ENCODE measurements around the gene RALY.
A peak's percentile ranks its signal among the peaks of the same experiment; 100 is the strongest.

The RALY gene

GRCh38 chr20:34045930-34046725 is 52.4 kb downstream of the RALY start:
- Mint-ChIP-seq H3K27me3 (no peaks in the 10 kb centered on the region), H3K9me3 (no peaks in the 10 kb centered on the region), H3K36me3 (peaks cover 1% of the 10 kb centered on the region), H3K4me3 (no peak overlapping the region), H3K27ac (no peak overlapping the region), H3K4me1 (peaks cover 91% of the 10 kb centered on the region)

- H3K4me3 Mint-ChIP-seq, result no peak overlapping the region
- no peak overlapping the region for H3K27ac Mint-ChIP-seq
These were observed 53.4 kb downstream of the RALY start for GRCh38 chr20:34047010-34047687.

GRCh38 chr20:34047917-34048316 is 54.2 kb downstream of the RALY start:
- no peaks in the 10 kb centered on the region for H3K27me3 Mint-ChIP-seq
- H3K27ac Mint-ChIP-seq, result no peak overlapping the region
- peaks cover 91% of the 10 kb centered on the region for H3K4me1 Mint-ChIP-seq
- peaks cover 1% of the 10 kb centered on the region for H3K36me3 Mint-ChIP-seq
- no peaks in the 10 kb centered on the region for H3K9me3 Mint-ChIP-seq
- H3K4me3 Mint-ChIP-seq, result no peak overlapping the region

More at GRCh38 chr20:34047010-34047687, 53.4 kb downstream of the RALY start:
- Mint-ChIP-seq H3K4me1 (peaks cover 91% of the 10 kb centered on the region), H3K36me3 (peaks cover 1% of the 10 kb centered on the region), H3K9me3 (no peaks in the 10 kb centered on the region), H3K27me3 (no peaks in the 10 kb centered on the region)

- Mint-ChIP-seq H3K36me3 (peaks cover 1% of the 10 kb centered on the region), H3K9me3 (no peaks in the 10 kb centered on the region)
These were observed 55.7 kb downstream of the RALY start for GRCh38 chr20:34049389-34049788.

GRCh38 chr20:34049897-34050695 is 56.4 kb downstream of the RALY start:
- no peak overlapping the region for H3K4me3 Mint-ChIP-seq
- no peaks in the 10 kb centered on the region for H3K9me3 Mint-ChIP-seq
- peaks cover 98% of the 10 kb centered on the region for H3K4me1 Mint-ChIP-seq
- H3K36me3 Mint-ChIP-seq, result peaks cover 1% of the 10 kb centered on the region
- no peaks in the 10 kb centered on the region for H3K27me3 Mint-ChIP-seq
- H3K27ac Mint-ChIP-seq, result peak overlapping the region; percentile 56

More at GRCh38 chr20:34049389-34049788, 55.7 kb downstream of the RALY start:
- peaks cover 94% of the 10 kb centered on the region for H3K4me1 Mint-ChIP-seq
- H3K4me3 Mint-ChIP-seq, result no peak overlapping the region
- no peaks in the 10 kb centered on the region for H3K27me3 Mint-ChIP-seq
- H3K27ac Mint-ChIP-seq, result peak overlapping the region; percentile 48

GRCh38 chr20:34052414-34052813 is 58.7 kb downstream of the RALY start:
- H3K27me3 Mint-ChIP-seq, result no peaks in the 10 kb centered on the region
- H3K27ac Mint-ChIP-seq, result peak overlapping the region; percentile 48
- peaks cover 96% of the 10 kb centered on the region for H3K4me1 Mint-ChIP-seq
- no peak overlapping the region for H3K4me3 Mint-ChIP-seq
- H3K9me3 Mint-ChIP-seq, result no peaks in the 10 kb centered on the region
- H3K36me3 Mint-ChIP-seq, result peaks cover 3% of the 10 kb centered on the region

- no peak overlapping the region for H3K4me3 Mint-ChIP-seq
- peaks cover 95% of the 10 kb centered on the region for H3K4me1 Mint-ChIP-seq
These were observed 61.6 kb downstream of the RALY start for GRCh38 chr20:34055290-34055689.

GRCh38 chr20:34058831-34059230 is 65.1 kb downstream of the RALY start:
- no peaks in the 10 kb centered on the region for H3K9me3 Mint-ChIP-seq
- peaks cover 2% of the 10 kb centered on the region for H3K36me3 Mint-ChIP-seq
- peak overlapping the region; percentile 4 for H3K27ac Mint-ChIP-seq
- no peak overlapping the region for H3K4me3 Mint-ChIP-seq
- no peaks in the 10 kb centered on the region for H3K27me3 Mint-ChIP-seq
- peaks cover 91% of the 10 kb centered on the region for H3K4me1 Mint-ChIP-seq

More at GRCh38 chr20:34055290-34055689, 61.6 kb downstream of the RALY start:
- H3K9me3 Mint-ChIP-seq, result no peaks in the 10 kb centered on the region
- H3K27me3 Mint-ChIP-seq, result no peaks in the 10 kb centered on the region
- no peak overlapping the region for H3K27ac Mint-ChIP-seq
- peaks cover 2% of the 10 kb centered on the region for H3K36me3 Mint-ChIP-seq

GRCh38 chr20:34060970-34061369 is 67.3 kb downstream of the RALY start:
- Mint-ChIP-seq H3K4me1 (peaks cover 89% of the 10 kb centered on the region), H3K27ac (peak overlapping the region; percentile 33), H3K36me3 (peaks cover 2% of the 10 kb centered on the region), H3K4me3 (no peak overlapping the region), H3K9me3 (no peaks in the 10 kb centered on the region), H3K27me3 (no peaks in the 10 kb centered on the region)

GRCh38 chr20:34061695-34062094 is 68.0 kb downstream of the RALY start:
- Mint-ChIP-seq H3K4me1 (peaks cover 81% of the 10 kb centered on the region), H3K27ac (peak overlapping the region; percentile 36), H3K27me3 (no peaks in the 10 kb centered on the region), H3K4me3 (no peak overlapping the region), H3K36me3 (no peaks in the 10 kb centered on the region), H3K9me3 (no peaks in the 10 kb centered on the region)

- Mint-ChIP-seq H3K9me3 (no peaks in the 10 kb centered on the region), H3K27ac (peak overlapping the region; percentile 20), H3K36me3 (no peaks in the 10 kb centered on the region), H3K4me1 (peaks cover 76% of the 10 kb centered on the region), H3K27me3 (no peaks in the 10 kb centered on the region), H3K4me3 (no peak overlapping the region)
These were observed 69.1 kb downstream of the RALY start for GRCh38 chr20:34062570-34063482.

- Mint-ChIP-seq H3K4me1 (peaks cover 76% of the 10 kb centered on the region), H3K4me3 (no peak overlapping the region), H3K27ac (peak overlapping the region; percentile 76), H3K27me3 (no peaks in the 10 kb centered on the region), H3K9me3 (no peaks in the 10 kb centered on the region), H3K36me3 (no peaks in the 10 kb centered on the region)
These were observed 70.6 kb downstream of the RALY start for GRCh38 chr20:34064286-34064685.

GRCh38 chr20:34065260-34065659 is 71.5 kb downstream of the RALY start:
- H3K27ac Mint-ChIP-seq, result peak overlapping the region; percentile 89
- H3K27me3 Mint-ChIP-seq, result no peaks in the 10 kb centered on the region
- no peak overlapping the region for H3K4me3 Mint-ChIP-seq
- H3K36me3 Mint-ChIP-seq, result no peaks in the 10 kb centered on the region
- H3K9me3 Mint-ChIP-seq, result no peaks in the 10 kb centered on the region
- peaks cover 76% of the 10 kb centered on the region for H3K4me1 Mint-ChIP-seq

- no peak overlapping the region for H3K27ac Mint-ChIP-seq
- H3K4me1 Mint-ChIP-seq, result peaks cover 64% of the 10 kb centered on the region
- H3K4me3 Mint-ChIP-seq, result no peak overlapping the region
- H3K9me3 Mint-ChIP-seq, result no peaks in the 10 kb centered on the region
- H3K36me3 Mint-ChIP-seq, result no peaks in the 10 kb centered on the region
- no peaks in the 10 kb centered on the region for H3K27me3 Mint-ChIP-seq
These were observed 72.9 kb downstream of the RALY start for GRCh38 chr20:34066476-34067090.
